ENCODE measurements around the gene KCNAB1.

KCNAB1 gene

DNA sequence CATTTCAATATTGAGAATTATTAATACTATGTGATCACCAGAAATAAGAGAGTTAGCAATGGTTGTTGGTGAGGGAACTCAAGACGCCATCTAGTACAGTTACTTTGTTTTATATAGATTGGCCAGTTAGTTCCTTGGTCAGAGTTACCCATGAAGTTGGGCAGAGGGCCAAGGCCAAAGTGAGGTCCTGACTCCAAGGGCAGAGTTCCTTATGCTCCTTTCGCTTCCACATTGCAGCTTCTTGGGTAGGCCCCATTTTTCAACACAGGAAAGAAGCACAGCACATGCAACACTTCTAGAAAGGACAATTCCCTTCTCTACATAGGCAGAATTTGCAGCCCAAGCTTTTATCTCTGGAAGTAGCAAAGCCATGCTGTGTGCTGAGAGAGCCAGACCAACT lies 178.6 kb downstream of the KCNAB1 start:
- Histone ChIP-seq H3K27me3 (ENCODE audit: low read length) (no peaks in the 10 kb centered on the region), H3K27ac (ENCODE audit: low read depth, low read length) (no peak overlapping the region), H2AFZ (ENCODE audit: low read depth, low read length, severe bottlenecking) (no peak overlapping the region), H3K9me3 (ENCODE audit: insufficient read depth, low read length) (no peaks in the 10 kb centered on the region), H3K36me3 (ENCODE audit: low read length) (no peaks in the 10 kb centered on the region), H3K4me3 (ENCODE audit: insufficient read depth, low read length, poor library complexity, severe bottlenecking) (no peak overlapping the region), H3K4me2 (ENCODE audit: low read depth, low read length, poor library complexity, severe bottlenecking) (no peak overlapping the region), H3K9ac (ENCODE audit: low read length) (no peak overlapping the region), H4K20me1 (ENCODE audit: low read depth, low read length) (no peaks in the 10 kb centered on the region), H3K79me2 (ENCODE audit: insufficient read depth, low read length) (no peaks in the 10 kb centered on the region), H3K9me2 (replicated peaks; ENCODE audit: insufficient read depth, low read length) (no peaks in the 10 kb centered on the region), H3F3A (ENCODE audit: insufficient read depth) (no peaks in the 10 kb centered on the region)
- TF ChIP-seq CTCF (IDR thresholded peaks at IDR 0.05; ENCODE audit: insufficient read depth, low read length, poor library complexity, severe bottlenecking) (no peak), EZH2phosphoT487 (conservative IDR thresholded peaks at IDR 0.05; ENCODE audit: low read length) (no peak)

DNA sequence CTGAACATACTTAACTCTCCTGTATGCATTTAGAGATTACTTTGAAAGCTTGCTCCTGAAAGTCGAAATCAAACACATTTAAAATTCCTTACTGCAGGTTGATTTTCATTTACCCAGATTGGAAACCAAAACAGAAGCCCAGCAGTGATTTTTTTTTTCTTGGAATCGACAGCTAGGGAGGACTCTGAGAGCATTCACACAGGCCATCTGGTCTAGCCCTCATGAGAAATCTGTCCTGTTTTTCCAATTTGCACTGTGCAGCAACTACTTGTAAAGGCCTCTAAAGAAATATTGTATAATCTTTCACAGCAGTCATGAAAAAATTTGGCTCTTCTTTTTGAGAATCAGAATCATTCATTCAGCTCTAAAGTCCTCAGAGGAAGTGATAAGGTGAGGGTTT lies 179.2 kb downstream of the KCNAB1 start:
- Histone ChIP-seq H3K27ac (ENCODE audit: low read depth, low read length) (no peak overlapping the region), H3K36me3 (ENCODE audit: low read length) (no peaks in the 10 kb centered on the region), H3K79me2 (ENCODE audit: insufficient read depth, low read length) (no peaks in the 10 kb centered on the region), H3K4me2 (ENCODE audit: low read depth, low read length, poor library complexity, severe bottlenecking) (no peak overlapping the region), H2AFZ (ENCODE audit: low read depth, low read length, severe bottlenecking) (no peak overlapping the region), H3K27me3 (ENCODE audit: low read length) (no peaks in the 10 kb centered on the region), H4K20me1 (ENCODE audit: low read depth, low read length) (no peaks in the 10 kb centered on the region), H3F3A (ENCODE audit: insufficient read depth) (no peaks in the 10 kb centered on the region), H3K9me3 (ENCODE audit: insufficient read depth, low read length) (no peaks in the 10 kb centered on the region), H3K9ac (ENCODE audit: low read length) (no peak overlapping the region), H3K4me3 (ENCODE audit: insufficient read depth, low read length, poor library complexity, severe bottlenecking) (no peak overlapping the region), H3K9me2 (replicated peaks; ENCODE audit: insufficient read depth, low read length) (no peaks in the 10 kb centered on the region)
- TF ChIP-seq EZH2phosphoT487 (conservative IDR thresholded peaks at IDR 0.05; ENCODE audit: low read length): no peak
- no peak for TF ChIP-seq CTCF (IDR thresholded peaks at IDR 0.05; ENCODE audit: insufficient read depth, low read length, poor library complexity, severe bottlenecking)

DNA sequence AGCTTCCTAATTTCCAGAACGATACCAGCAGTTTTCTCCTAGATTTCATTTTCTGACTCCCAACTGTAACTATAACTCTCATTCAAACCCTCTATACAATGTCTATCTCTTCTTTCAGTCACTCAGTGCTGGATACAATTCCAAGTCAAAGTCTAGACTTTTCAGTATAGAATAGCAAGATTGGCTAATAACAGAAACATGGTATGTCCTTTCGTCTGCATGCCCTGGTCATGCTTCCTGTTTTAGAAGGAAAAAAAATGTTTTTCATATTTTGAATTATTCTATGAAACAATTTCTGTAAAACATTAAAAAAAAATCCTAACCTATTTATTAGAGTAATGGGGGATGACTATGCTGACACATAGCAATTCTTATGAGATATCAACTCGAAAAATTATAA lies 180.0 kb downstream of the KCNAB1 start:
- Histone ChIP-seq H3K9me3 (ENCODE audit: insufficient read depth, low read length) (no peaks in the 10 kb centered on the region), H3K9ac (ENCODE audit: low read length) (no peak overlapping the region), H2AFZ (ENCODE audit: low read depth, low read length, severe bottlenecking) (no peak overlapping the region), H3K27me3 (ENCODE audit: low read length) (no peaks in the 10 kb centered on the region), H3K27ac (ENCODE audit: low read depth, low read length) (no peak overlapping the region), H3K4me2 (ENCODE audit: low read depth, low read length, poor library complexity, severe bottlenecking) (no peak overlapping the region), H3K9me2 (replicated peaks; ENCODE audit: insufficient read depth, low read length) (no peaks in the 10 kb centered on the region), H3K36me3 (ENCODE audit: low read length) (no peaks in the 10 kb centered on the region), H3K79me2 (ENCODE audit: insufficient read depth, low read length) (no peaks in the 10 kb centered on the region), H4K20me1 (ENCODE audit: low read depth, low read length) (no peaks in the 10 kb centered on the region), H3F3A (ENCODE audit: insufficient read depth) (no peaks in the 10 kb centered on the region), H3K4me3 (ENCODE audit: insufficient read depth, low read length, poor library complexity, severe bottlenecking) (no peak overlapping the region)
- no peak for TF ChIP-seq CTCF (IDR thresholded peaks at IDR 0.05; ENCODE audit: insufficient read depth, low read length, poor library complexity, severe bottlenecking)
- no peak for TF ChIP-seq EZH2phosphoT487 (conservative IDR thresholded peaks at IDR 0.05; ENCODE audit: low read length)
